ENCODE data around the gene BICC1. TPM values are rescaled to one million over a fixed set of nuclear protein-coding genes. Genes with fewer than 3 reads are reported as not detected.

The BICC1 gene
- total and polyA plus RNA-seq, 2 donors (not counting 1 experiment from before 2014, with no cell fraction given): 22.6 to 64.7 TPM

DNA sequence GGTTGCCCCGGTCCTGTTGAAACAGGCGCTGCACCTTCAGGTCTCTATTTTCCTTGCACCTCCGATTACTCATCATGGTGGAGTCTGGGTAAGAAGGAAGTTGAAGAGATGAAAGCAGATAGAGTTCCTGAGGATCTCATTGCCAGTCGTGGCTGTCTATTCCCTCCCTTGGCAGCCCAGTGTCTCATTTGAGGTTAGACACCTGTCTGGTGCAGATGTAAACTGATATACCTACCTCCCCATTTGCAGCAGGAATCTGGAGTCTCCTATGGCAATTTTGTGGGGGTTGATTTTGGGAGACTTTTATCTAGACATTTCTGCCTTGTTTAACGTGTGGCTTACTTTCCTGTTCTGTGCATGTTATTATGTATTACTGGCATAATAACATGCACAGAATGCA, 212.1 kb downstream of the BICC1 start:
- DNase-seq (ENCODE audit: low read depth in 2 of 2): no peak
- TF ChIP-seq, protein P1, sequence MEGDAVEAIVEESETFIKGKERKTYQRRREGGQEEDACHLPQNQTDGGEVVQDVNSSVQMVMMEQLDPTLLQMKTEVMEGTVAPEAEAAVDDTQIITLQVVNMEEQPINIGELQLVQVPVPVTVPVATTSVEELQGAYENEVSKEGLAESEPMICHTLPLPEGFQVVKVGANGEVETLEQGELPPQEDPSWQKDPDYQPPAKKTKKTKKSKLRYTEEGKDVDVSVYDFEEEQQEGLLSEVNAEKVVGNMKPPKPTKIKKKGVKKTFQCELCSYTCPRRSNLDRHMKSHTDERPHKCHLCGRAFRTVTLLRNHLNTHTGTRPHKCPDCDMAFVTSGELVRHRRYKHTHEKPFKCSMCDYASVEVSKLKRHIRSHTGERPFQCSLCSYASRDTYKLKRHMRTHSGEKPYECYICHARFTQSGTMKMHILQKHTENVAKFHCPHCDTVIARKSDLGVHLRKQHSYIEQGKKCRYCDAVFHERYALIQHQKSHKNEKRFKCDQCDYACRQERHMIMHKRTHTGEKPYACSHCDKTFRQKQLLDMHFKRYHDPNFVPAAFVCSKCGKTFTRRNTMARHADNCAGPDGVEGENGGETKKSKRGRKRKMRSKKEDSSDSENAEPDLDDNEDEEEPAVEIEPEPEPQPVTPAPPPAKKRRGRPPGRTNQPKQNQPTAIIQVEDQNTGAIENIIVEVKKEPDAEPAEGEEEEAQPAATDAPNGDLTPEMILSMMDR (conservative IDR thresholded peaks at IDR 0.05 in 1 of 2, IDR thresholded peaks at IDR 0.05 in 1 of 2; ENCODE audit: low read depth in 1 of 2, low read length in 2 of 2): no peak
- TF ChIP-seq EZH2 (IDR thresholded peaks at IDR 0.05; ENCODE audit: low read length, missing control alignments): no peak
- no peaks in the 10 kb centered on the region for H3K36me3 ChIP-seq (ENCODE audit: control insufficient read depth, insufficient read depth, low read length)
- H3K4me3 ChIP-seq (replicated peaks in 1 of 4; ENCODE audit: control extremely low read depth in 1 of 4, insufficient read depth in 1 of 4, low read depth in 3 of 4, low read length in 4 of 4): no peak overlapping the region
- H3K27ac ChIP-seq (ENCODE audit: insufficient read depth, low read length): no peak overlapping the region
- H4K20me1 ChIP-seq (ENCODE audit: control insufficient read depth, extremely low read depth, insufficient read depth, low read length): no peaks in the 10 kb centered on the region
- no peak overlapping the region for H3K4me2 ChIP-seq (ENCODE audit: extremely low read depth, insufficient read depth, low read length)
- H3K79me2 ChIP-seq (ENCODE audit: control insufficient read depth, insufficient read depth, low read length): no peaks in the 10 kb centered on the region
- H3K4me1 ChIP-seq (ENCODE audit: control insufficient read depth, extremely low read depth, insufficient read depth, low read length): no peaks in the 10 kb centered on the region
- H2AFZ ChIP-seq (ENCODE audit: low read length): no peak overlapping the region
- H3K27me3 ChIP-seq (ENCODE audit: control insufficient read depth, insufficient read depth, low read length): no peaks in the 10 kb centered on the region
- no peak overlapping the region for H3K9ac ChIP-seq (ENCODE audit: insufficient read depth, low read length)
- no peaks in the 10 kb centered on the region for H3K9me3 ChIP-seq (ENCODE audit: control insufficient read depth, insufficient read depth, low read depth, low read length)

DNA sequence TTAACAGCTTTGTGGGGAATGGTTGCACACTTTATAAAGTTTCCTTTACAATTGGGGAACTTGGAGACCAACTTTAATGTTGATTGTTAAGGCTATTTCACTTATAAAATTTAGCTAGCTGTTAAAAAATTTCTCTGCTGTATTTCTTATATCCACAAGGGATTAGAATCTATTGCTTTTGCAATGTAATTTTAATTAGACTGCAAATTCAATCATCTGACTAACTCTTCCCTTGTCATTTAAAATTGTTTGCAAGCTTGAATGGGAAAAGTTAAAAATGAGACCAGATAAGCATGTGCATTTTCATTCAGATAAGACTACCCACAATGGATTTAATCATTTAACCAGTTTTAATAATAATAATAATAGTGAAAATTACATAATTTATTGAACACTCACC, 213.2 kb downstream of the BICC1 start:
- Histone ChIP-seq H3K27ac (ENCODE audit: insufficient read depth, low read length) (no peak overlapping the region), H2AFZ (ENCODE audit: low read length) (no peak overlapping the region), H3K4me3 (replicated peaks in 1 of 4; ENCODE audit: control extremely low read depth in 1 of 4, insufficient read depth in 1 of 4, low read depth in 3 of 4, low read length in 4 of 4) (no peak overlapping the region), H3K9me3 (ENCODE audit: control insufficient read depth, insufficient read depth, low read depth, low read length) (no peaks in the 10 kb centered on the region), H3K9ac (ENCODE audit: insufficient read depth, low read length) (no peak overlapping the region), H3K36me3 (ENCODE audit: control insufficient read depth, insufficient read depth, low read length) (no peaks in the 10 kb centered on the region), H3K4me1 (ENCODE audit: control insufficient read depth, extremely low read depth, insufficient read depth, low read length) (no peaks in the 10 kb centered on the region), H3K27me3 (ENCODE audit: control insufficient read depth, insufficient read depth, low read length) (no peaks in the 10 kb centered on the region), H3K4me2 (ENCODE audit: extremely low read depth, insufficient read depth, low read length) (no peak overlapping the region), H4K20me1 (ENCODE audit: control insufficient read depth, extremely low read depth, insufficient read depth, low read length) (no peaks in the 10 kb centered on the region), H3K79me2 (ENCODE audit: control insufficient read depth, insufficient read depth, low read length) (no peaks in the 10 kb centered on the region)
- TF ChIP-seq, protein P1 (conservative IDR thresholded peaks at IDR 0.05 in 1 of 2, IDR thresholded peaks at IDR 0.05 in 1 of 2; ENCODE audit: low read depth in 1 of 2, low read length in 2 of 2): no peak
- TF ChIP-seq EZH2 (IDR thresholded peaks at IDR 0.05; ENCODE audit: low read length, missing control alignments): no peak
- no peak for DNase-seq (ENCODE audit: low read depth in 2 of 2)

DNA sequence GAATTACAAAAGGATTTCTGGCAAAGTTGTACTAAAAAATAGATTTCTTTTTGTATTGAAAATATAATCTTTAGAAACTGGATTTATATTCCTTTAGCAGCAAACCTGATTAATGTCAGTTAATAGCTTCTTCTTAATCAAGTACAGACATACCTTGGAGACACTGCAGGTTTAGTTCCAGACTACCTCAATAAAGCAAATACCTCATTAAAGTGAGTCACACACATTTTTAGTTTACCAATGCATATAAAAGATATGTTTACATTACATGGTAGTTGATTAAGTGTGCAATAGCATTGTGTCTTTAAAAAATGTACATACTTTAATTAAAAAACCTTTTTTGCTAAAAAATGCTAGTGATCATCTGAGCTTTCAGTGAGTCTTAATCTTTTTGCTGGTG, 215.0 kb downstream of the BICC1 start:
- H4K20me1 ChIP-seq (ENCODE audit: control insufficient read depth, extremely low read depth, insufficient read depth, low read length): no peaks in the 10 kb centered on the region
- no peaks in the 10 kb centered on the region for H3K9me3 ChIP-seq (ENCODE audit: control insufficient read depth, insufficient read depth, low read depth, low read length)
- no peak overlapping the region for H3K27ac ChIP-seq (ENCODE audit: insufficient read depth, low read length)
- no peaks in the 10 kb centered on the region for H3K4me1 ChIP-seq (ENCODE audit: control insufficient read depth, extremely low read depth, insufficient read depth, low read length)
- TF ChIP-seq, protein P1 (conservative IDR thresholded peaks at IDR 0.05 in 1 of 2, IDR thresholded peaks at IDR 0.05 in 1 of 2; ENCODE audit: low read depth in 1 of 2, low read length in 2 of 2): no peak
- TF ChIP-seq EZH2 (IDR thresholded peaks at IDR 0.05; ENCODE audit: low read length, missing control alignments): no peak
- H3K4me3 ChIP-seq (replicated peaks in 1 of 4; ENCODE audit: control extremely low read depth in 1 of 4, insufficient read depth in 1 of 4, low read depth in 3 of 4, low read length in 4 of 4): no peak overlapping the region
- DNase-seq (ENCODE audit: low read depth in 2 of 2): no peak
- H2AFZ ChIP-seq (ENCODE audit: low read length): no peak overlapping the region
- H3K36me3 ChIP-seq (ENCODE audit: control insufficient read depth, insufficient read depth, low read length): no peaks in the 10 kb centered on the region
- no peaks in the 10 kb centered on the region for H3K27me3 ChIP-seq (ENCODE audit: control insufficient read depth, insufficient read depth, low read length)
- H3K79me2 ChIP-seq (ENCODE audit: control insufficient read depth, insufficient read depth, low read length): no peaks in the 10 kb centered on the region
- no peak overlapping the region for H3K9ac ChIP-seq (ENCODE audit: insufficient read depth, low read length)
- no peak overlapping the region for H3K4me2 ChIP-seq (ENCODE audit: extremely low read depth, insufficient read depth, low read length)
